Gastroesophageal sphincter (tissue), 4 donors: ENCODE measurements around the gene TRIM45. TPM values are rescaled to one million over a fixed set of nuclear protein-coding genes. Genes with fewer than 3 reads are reported as not detected.
"Not testable (repeated sequence)": the region's sequence is repeated elsewhere in the genome, so short reads cannot be mapped to it uniquely, and the experiment has no call there.

Experiments used
- ATAC-seq: fragments of 150-250 bp; one replicate; pipeline ENCODE4 v1.9.1; 2016; ENCODE audit warnings: mild to moderate bottlenecking, moderate library complexity
- H3K27ac ChIP-seq, 4 donors: fragments of 200-600 bp; sonication (generic) in 3 of 4; 1 replicate in 3 of 4; 2 replicates in 1 of 4; pipeline ENCODE4 v1.5.1; 2016 to 2019
- H3K27me3 ChIP-seq: fragments of 200-600 bp; sonication (generic); one replicate; pipeline ENCODE4 v1.5.1; 2019
- H3K36me3 ChIP-seq, 2 donors: fragments of 200-600 bp; sonication (generic); one replicate each; pipeline ENCODE4 v1.5.1; 2019; ENCODE audit warnings: control low read depth in 1 of 2
- H3K4me1 ChIP-seq, 3 donors: fragments of 200-600 bp; sonication (generic); 1 replicate in 2 of 3; 2 replicates in 1 of 3; pipeline ENCODE4 v1.5.1; 2016 to 2019; ENCODE audit warnings: control low read depth in 2 of 3
- H3K4me3 ChIP-seq, 2 donors: fragments of 200-600 bp; sonication (generic); one replicate each; pipeline ENCODE4 v1.5.1; 2019; ENCODE audit warnings: mild to moderate bottlenecking in 1 of 2, moderate library complexity in 1 of 2
- H3K9me3 ChIP-seq, 3 donors: fragments of 200-600 bp; sonication (generic); one replicate each; pipeline ENCODE4 v1.5.1; 2017 to 2019; ENCODE audit warnings: control low read depth in 2 of 3
- CTCF ChIP-seq, 4 experiments: fragments of 200-600 bp in 2 of 4; fragments of 450-650 bp in 2 of 4; sonication (generic) in 1 of 4; IDR thresholded peaks; one replicate each; pipeline ENCODE4 v1.5.1; 2017 to 2019; ENCODE audit warnings: antibody characterized with exemption in 4 of 4, mild to moderate bottlenecking in 2 of 4, moderate library complexity in 2 of 4
- EP300 ChIP-seq: sonication (generic); formaldehyde crosslinking; IDR thresholded peaks from one replicate; pipeline ENCODE4 v1.6.1; 2017; ENCODE audit warnings: antibody characterized with exemption, mild to moderate bottlenecking
- POLR2A ChIP-seq, 2 donors: fragments of 450-650 bp; IDR thresholded peaks; one replicate each; pipeline ENCODE4 v1.6.1; 2017; ENCODE audit warnings: antibody characterized with exemption in 2 of 2, mild to moderate bottlenecking in 2 of 2, moderate library complexity in 1 of 2
- POLR2AphosphoS5 ChIP-seq: sonication (generic); formaldehyde crosslinking; IDR thresholded peaks from one replicate; pipeline ENCODE4 v1.6.1; 2017; ENCODE audit warnings: antibody characterized with exemption
- WGBS, 2 donors: methylation state at CpG; one replicate each; pipeline ENCODE4 v1.1.5; 2018; ENCODE audit warnings: low coverage in 1 of 2; 5-methylcytosine and 5-hydroxymethylcytosine counted together
- total RNA-seq, 4 donors: library from RNA; depleted of rRNA; stranded (reverse); fragments of >200 nt; gene quantifications; one replicate each; pipeline ENCODE4 v1.1.0, GENCODE V29; 2016

Gene TRIM45
- total RNA-seq, 4 donors from 2014 or later = 1.3 to 5.1 (median 3.1) TPM

DNA sequence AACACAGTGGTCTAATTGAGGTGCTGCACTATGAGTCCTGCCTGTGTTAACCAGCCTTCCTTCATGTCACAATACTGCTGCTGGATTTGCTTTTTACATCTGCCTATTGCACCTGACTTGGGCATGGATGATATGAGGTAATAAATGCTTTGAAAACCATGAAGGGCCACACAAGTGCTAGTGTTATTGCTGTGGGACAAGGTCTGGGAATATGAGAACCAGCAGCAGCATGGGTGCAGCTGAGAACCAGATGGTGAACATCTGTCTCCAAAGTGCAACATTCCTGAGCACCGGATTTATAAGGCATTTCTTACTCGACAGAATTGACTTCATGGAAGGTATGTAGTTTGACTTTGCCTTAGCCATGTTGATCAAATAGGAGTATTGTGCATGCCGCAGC is 16.6 kb downstream of the TRIM45 start:
- Histone ChIP-seq H3K27me3 (no peaks in the 10 kb centered on the region), H3K9me3 (no peaks in the 10 kb centered on the region), H3K4me3 (no peak overlapping the region), H3K4me1 (no peaks in the 10 kb centered on the region), H3K27ac (no peak overlapping the region), H3K36me3 (peaks cover 0 to 78% of the 10 kb centered on the region in 2 donors)
- 82% methylated on average over 2 of the region's 3 CpGs; no CpG with 5 or more reads in 1 of the 2 donors for WGBS, 2 donors
- no peak for ATAC-seq
- TF ChIP-seq POLR2AphosphoS5 = no peak
- no peak for TF ChIP-seq CTCF (IDR thresholded peaks at IDR 0.05)
- no peak for TF ChIP-seq POLR2A (IDR thresholded peaks at IDR 0.05)
- no peak for TF ChIP-seq EP300

GRCh38 chr1:117101858-117102257 is 19.7 kb downstream of the TRIM45 start:
- H3K27ac ChIP-seq, H3K9me3 ChIP-seq, H3K4me3 ChIP-seq, ATAC-seq, H3K27me3 ChIP-seq, H3K4me1 ChIP-seq: not testable (repeated sequence)
- 97 to 98% methylated on average over 3 of the region's 3 CpGs for WGBS, 2 donors
- peaks cover 0 to 83% of the 10 kb centered on the region in 2 donors for H3K36me3 ChIP-seq

DNA sequence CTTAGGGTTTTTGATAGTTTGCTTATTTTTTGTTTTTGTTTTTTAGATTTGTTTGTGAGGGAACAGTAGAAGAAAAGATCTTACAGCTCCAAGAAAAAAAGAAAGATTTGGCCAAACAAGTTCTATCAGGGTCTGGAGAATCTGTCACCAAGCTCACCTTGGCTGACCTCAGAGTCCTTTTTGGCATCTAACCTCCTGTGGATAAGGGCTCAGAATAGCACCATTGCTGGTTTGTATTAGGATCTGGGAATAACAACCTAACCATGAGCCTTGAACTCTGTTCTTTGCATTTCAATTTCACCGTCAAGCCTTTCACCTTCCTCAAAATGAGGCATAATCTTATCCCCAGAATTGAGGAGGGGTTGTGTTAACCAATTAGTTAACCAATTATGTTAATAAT is 20.2 kb downstream of the TRIM45 start:
- Histone ChIP-seq H3K9me3 (no peaks in the 10 kb centered on the region), H3K27me3 (no peaks in the 10 kb centered on the region), H3K27ac (no peak overlapping the region), H3K4me1 (no peaks in the 10 kb centered on the region), H3K36me3 (peaks cover 0 to 82% of the 10 kb centered on the region in 2 donors), H3K4me3 (no peak overlapping the region)
- TF ChIP-seq EP300 (no peak), POLR2A (IDR thresholded peaks at IDR 0.05) (no peak)
- 100% methylated on average over 1 of the region's 1 CpG for WGBS, 2 donors
- no peak for ATAC-seq

GRCh38 chr1:117098287-117098890 is 23.2 kb downstream of the TRIM45 start:
- WGBS, 2 donors = 88 to 97% methylated on average over 1 to 3 of the region's 4 CpGs

GRCh38 chr1:117097443-117097842 is 24.1 kb downstream of the TRIM45 start:
- no peak for ATAC-seq
- Histone ChIP-seq H3K4me3 (no peak overlapping the region), H3K36me3 (peaks cover 0 to 59% of the 10 kb centered on the region in 2 donors), H3K27ac (no peak overlapping the region), H3K9me3 (no peaks in the 10 kb centered on the region), H3K4me1 (peaks cover 0 to 29% (median 0%) of the 10 kb centered on the region in 3 donors), H3K27me3 (no peaks in the 10 kb centered on the region)
- no peak for TF ChIP-seq POLR2A (IDR thresholded peaks at IDR 0.05)
- no peak for TF ChIP-seq POLR2AphosphoS5
- TF ChIP-seq CTCF (IDR thresholded peaks at IDR 0.05) = no peak
- no peak for TF ChIP-seq EP300
- 14 to 63% methylated on average over 1 to 4 of the region's 4 CpGs for WGBS, 2 donors

More at GRCh38 chr1:117098287-117098890, 23.2 kb downstream of the TRIM45 start:
- Histone ChIP-seq H3K4me3 (no peak overlapping the region), H3K27me3 (no peaks in the 10 kb centered on the region), H3K36me3 (peaks cover 0 to 58% of the 10 kb centered on the region in 2 donors), H3K27ac (no peak overlapping the region), H3K4me1 (peaks cover 0 to 20% (median 0%) of the 10 kb centered on the region in 3 donors), H3K9me3 (no peaks in the 10 kb centered on the region)
- no peak for TF ChIP-seq POLR2AphosphoS5
- no peak for ATAC-seq

- 92 to 94% methylated on average over 2 to 3 of the region's 3 CpGs for WGBS, 2 donors
Measured at GRCh38 chr1:117096951-117097408, 24.6 kb downstream of the TRIM45 start.

More at GRCh38 chr1:117096951-117097408, 24.6 kb downstream of the TRIM45 start:
- Histone ChIP-seq H3K27ac (no peak overlapping the region), H3K9me3 (no peaks in the 10 kb centered on the region), H3K4me3 (no peak overlapping the region), H3K4me1 (peaks cover 0 to 30% (median 0%) of the 10 kb centered on the region in 3 donors), H3K36me3 (peaks cover 0 to 57% of the 10 kb centered on the region in 2 donors), H3K27me3 (no peaks in the 10 kb centered on the region)
- no peak for ATAC-seq
- TF ChIP-seq EP300 (no peak), POLR2AphosphoS5 (no peak), POLR2A (IDR thresholded peaks at IDR 0.05) (no peak), CTCF (IDR thresholded peaks at IDR 0.05) (no peak)
